ENCODE measurements around the gene ZNF165.
"Not testable (repeated sequence)": the region's sequence is repeated elsewhere in the genome, so short reads cannot be mapped to it uniquely, and the experiment has no call there.

Gene ZNF165

DNA sequence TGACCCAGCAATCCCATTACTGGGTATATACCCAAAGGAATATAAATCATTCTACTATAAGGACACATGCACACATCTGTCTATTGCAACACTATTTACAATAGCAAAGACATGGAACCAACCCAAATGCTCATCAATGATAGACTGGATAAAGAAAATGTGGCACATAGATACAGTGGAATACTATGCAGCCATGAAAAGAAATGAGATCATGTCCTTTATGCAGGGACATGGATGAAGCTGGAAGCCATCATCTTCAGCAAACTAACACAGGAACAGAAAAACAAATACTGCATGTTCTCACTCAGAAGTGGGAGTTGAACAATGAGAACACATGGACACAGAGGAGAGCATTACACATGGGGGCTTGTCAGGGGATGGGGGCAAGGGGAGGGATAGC, 22.3 kb downstream of the ZNF165 start:
- H3K27me3 ChIP-seq (ENCODE audit: insufficient read depth, low read length), result not testable (repeated sequence)

GRCh38 chr6:28104392-28105244, 24.2 kb downstream of the ZNF165 start:
- no peaks in the 10 kb centered on the region for H3K36me3 ChIP-seq (ENCODE audit: insufficient read depth, low read length)
- peak overlapping the region; percentile 94 for H2AFZ ChIP-seq (ENCODE audit: low read depth, low read length)
- peaks cover 2% of the 10 kb centered on the region for H3K4me1 ChIP-seq (ENCODE audit: insufficient read depth, low read length)
- no peaks in the 10 kb centered on the region for H3K9me3 ChIP-seq (ENCODE audit: low read length)
- H3K4me3 ChIP-seq (ENCODE audit: low read length), result peak overlapping the region; percentile 72
- H3K27me3 ChIP-seq (ENCODE audit: insufficient read depth, low read length), result no peaks in the 10 kb centered on the region

More for the DNA sequence above, 22.3 kb downstream of the ZNF165 start:
- H3K4me3 ChIP-seq (ENCODE audit: low read length); H3K36me3 ChIP-seq (ENCODE audit: insufficient read depth, low read length); H3K4me1 ChIP-seq (ENCODE audit: insufficient read depth, low read length); H3K9me3 ChIP-seq (ENCODE audit: low read length); H2AFZ ChIP-seq (ENCODE audit: low read depth, low read length): not testable (repeated sequence)

DNA sequence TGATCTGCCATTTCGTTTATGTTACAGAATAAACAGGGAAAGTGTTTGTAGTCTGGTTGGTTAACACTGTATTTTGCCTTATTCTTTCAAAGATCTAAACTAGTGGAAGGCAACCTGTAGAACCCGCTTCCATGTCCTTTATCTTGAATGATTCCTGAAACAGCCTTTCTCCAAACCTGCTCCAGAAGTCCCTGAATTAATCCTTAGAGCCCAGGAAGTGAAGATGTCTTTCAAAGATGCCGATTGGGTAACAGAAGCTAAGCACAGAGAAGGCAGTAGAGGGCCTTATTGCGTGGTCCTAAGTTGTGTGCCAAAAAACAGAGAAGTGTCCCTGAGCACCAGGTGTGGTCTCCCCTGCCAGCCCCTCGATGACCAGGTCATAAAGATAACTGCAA, 24.9 kb downstream of the ZNF165 start:
- peak overlapping the region; percentile 94 for H2AFZ ChIP-seq (ENCODE audit: low read depth, low read length)

DNA sequence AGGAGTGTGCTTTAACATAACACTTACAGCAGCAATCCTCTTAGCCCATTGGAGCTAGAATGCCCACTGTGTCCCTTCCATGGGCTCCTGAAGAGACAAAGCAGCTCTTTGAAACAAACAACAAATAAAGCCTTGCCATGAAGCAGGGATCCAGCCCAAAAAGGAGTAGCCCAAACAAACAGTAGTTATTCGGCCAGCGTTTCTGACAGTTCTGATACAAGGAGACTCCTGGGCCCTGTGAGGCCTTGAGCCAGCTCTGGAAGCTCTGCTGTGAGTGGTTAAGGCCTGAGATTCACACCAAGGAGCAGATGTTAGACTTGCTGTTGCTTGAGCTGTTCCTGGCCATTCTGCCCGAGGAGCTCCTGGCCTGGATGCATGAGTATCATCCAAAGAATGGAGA, 27.1 kb downstream of the ZNF165 start:
- Histone ChIP-seq H2AFZ (ENCODE audit: low read depth, low read length) (no peak overlapping the region), H3K4me3 (ENCODE audit: low read length) (no peak overlapping the region), H3K4me1 (ENCODE audit: insufficient read depth, low read length) (peaks cover 2% of the 10 kb centered on the region), H3K27me3 (ENCODE audit: insufficient read depth, low read length) (no peaks in the 10 kb centered on the region), H3K9me3 (ENCODE audit: low read length) (no peaks in the 10 kb centered on the region), H3K36me3 (ENCODE audit: insufficient read depth, low read length) (no peaks in the 10 kb centered on the region)

More for the DNA sequence above, 24.9 kb downstream of the ZNF165 start:
- Histone ChIP-seq H3K4me3 (ENCODE audit: low read length) (peak overlapping the region; percentile 72), H3K27me3 (ENCODE audit: insufficient read depth, low read length) (no peaks in the 10 kb centered on the region), H3K4me1 (ENCODE audit: insufficient read depth, low read length) (peaks cover 2% of the 10 kb centered on the region), H3K36me3 (ENCODE audit: insufficient read depth, low read length) (no peaks in the 10 kb centered on the region), H3K9me3 (ENCODE audit: low read length) (no peaks in the 10 kb centered on the region)

DNA sequence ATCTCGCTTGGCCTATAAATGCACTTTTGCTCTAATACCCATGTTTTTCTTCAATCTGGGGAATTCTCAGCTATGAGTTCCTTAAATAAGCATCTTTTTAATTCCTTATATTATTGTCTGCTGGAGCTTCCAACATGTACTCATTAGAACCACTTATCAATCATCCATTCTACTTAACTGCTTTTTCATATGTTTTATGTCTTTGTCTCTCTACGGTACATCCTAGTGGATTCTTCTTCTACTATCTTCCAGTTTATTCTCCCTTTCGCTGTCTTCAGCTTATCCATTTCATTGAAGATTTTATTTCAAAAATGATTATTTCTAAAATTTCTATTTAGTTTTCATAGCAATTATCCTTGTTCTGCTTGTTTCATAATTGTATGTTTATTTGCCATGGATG, 31.6 kb downstream of the ZNF165 start:
- H2AFZ ChIP-seq (ENCODE audit: low read depth, low read length), result no peak overlapping the region
- H3K36me3 ChIP-seq (ENCODE audit: insufficient read depth, low read length), result peaks cover 21% of the 10 kb centered on the region
- H3K4me1 ChIP-seq (ENCODE audit: insufficient read depth, low read length), result no peaks in the 10 kb centered on the region
- H3K27me3 ChIP-seq (ENCODE audit: insufficient read depth, low read length), result no peaks in the 10 kb centered on the region
- no peaks in the 10 kb centered on the region for H3K9me3 ChIP-seq (ENCODE audit: low read length)
- no peak overlapping the region for H3K4me3 ChIP-seq (ENCODE audit: low read length)

GRCh38 chr6:28115799-28116198, 35.4 kb downstream of the ZNF165 start:
- Histone ChIP-seq H3K4me1 (ENCODE audit: insufficient read depth, low read length) (no peaks in the 10 kb centered on the region), H3K9me3 (ENCODE audit: low read length) (no peaks in the 10 kb centered on the region), H3K4me3 (ENCODE audit: low read length) (no peak overlapping the region), H2AFZ (ENCODE audit: low read depth, low read length) (no peak overlapping the region), H3K36me3 (ENCODE audit: insufficient read depth, low read length) (peaks cover 54% of the 10 kb centered on the region), H3K27me3 (ENCODE audit: insufficient read depth, low read length) (no peaks in the 10 kb centered on the region)

DNA sequence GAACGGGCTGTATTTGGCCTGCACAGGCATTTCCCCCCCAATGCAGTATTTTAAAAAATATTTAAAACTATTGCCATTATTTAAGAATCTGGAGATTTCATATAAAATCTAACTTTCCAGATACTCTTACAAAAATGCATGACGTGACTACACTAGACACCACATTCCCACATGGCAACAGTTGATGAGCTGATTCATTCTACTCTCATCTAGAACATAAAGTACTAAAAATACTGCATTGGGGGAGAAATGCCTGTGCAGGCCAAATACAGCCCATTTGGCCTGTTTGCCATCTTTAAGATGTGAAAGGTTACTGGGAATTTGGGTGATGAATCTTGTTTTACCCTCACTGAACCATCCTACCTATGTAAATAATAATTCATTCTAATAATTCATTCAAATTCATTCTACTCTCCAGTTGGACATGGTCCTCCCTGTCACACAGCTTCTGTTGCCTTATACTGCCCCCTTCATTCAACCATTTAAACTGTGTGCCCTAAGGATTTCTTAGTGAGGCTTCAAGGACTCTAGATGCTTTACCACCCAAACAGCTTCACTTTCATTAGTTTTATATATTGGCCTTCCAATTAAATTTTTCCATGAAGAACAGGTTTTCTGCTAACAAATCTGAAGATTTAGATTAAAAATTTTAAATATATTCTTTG, 37.1 kb downstream of the ZNF165 start:
- Histone ChIP-seq H2AFZ (ENCODE audit: low read depth, low read length) (no peak overlapping the region), H3K4me1 (ENCODE audit: insufficient read depth, low read length) (no peaks in the 10 kb centered on the region), H3K36me3 (ENCODE audit: insufficient read depth, low read length) (peaks cover 61% of the 10 kb centered on the region), H3K27me3 (ENCODE audit: insufficient read depth, low read length) (no peaks in the 10 kb centered on the region), H3K9me3 (ENCODE audit: low read length) (no peaks in the 10 kb centered on the region), H3K4me3 (ENCODE audit: low read length) (no peak overlapping the region)

- no peaks in the 10 kb centered on the region for H3K9me3 ChIP-seq (ENCODE audit: low read length)
- H2AFZ ChIP-seq (ENCODE audit: low read depth, low read length), result no peak overlapping the region
- no peaks in the 10 kb centered on the region for H3K27me3 ChIP-seq (ENCODE audit: insufficient read depth, low read length)
- no peaks in the 10 kb centered on the region for H3K4me1 ChIP-seq (ENCODE audit: insufficient read depth, low read length)
- no peak overlapping the region for H3K4me3 ChIP-seq (ENCODE audit: low read length)
- peaks cover 67% of the 10 kb centered on the region for H3K36me3 ChIP-seq (ENCODE audit: insufficient read depth, low read length)
Measured at GRCh38 chr6:28118217-28118616, 37.8 kb downstream of the ZNF165 start.

DNA sequence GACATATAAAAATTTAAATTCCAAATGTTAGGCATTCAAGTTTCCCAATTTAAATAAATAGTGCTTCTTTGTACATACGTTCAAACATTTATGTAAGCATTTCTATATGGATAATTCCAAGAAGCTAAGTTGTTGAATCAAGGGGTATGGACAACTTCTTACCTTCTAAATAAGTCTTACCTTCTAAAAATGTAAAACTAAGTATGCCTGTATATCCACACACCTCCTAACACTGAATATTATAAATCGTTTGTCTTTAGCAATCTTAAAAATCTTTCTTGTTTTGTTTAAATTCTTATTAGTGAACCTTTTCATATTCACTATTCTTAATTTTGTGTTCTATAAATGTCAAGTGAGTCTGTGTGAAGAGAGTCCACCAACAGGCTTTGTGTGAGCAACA, 41.5 kb downstream of the ZNF165 start:
- Histone ChIP-seq H2AFZ (ENCODE audit: low read depth, low read length) (no peak overlapping the region), H3K4me3 (ENCODE audit: low read length) (no peak overlapping the region), H3K27me3 (ENCODE audit: insufficient read depth, low read length) (no peaks in the 10 kb centered on the region), H3K4me1 (ENCODE audit: insufficient read depth, low read length) (peaks cover 21% of the 10 kb centered on the region), H3K36me3 (ENCODE audit: insufficient read depth, low read length) (peaks cover 61% of the 10 kb centered on the region), H3K9me3 (ENCODE audit: low read length) (no peaks in the 10 kb centered on the region)

GRCh38 chr6:28122283-28122682, 41.9 kb downstream of the ZNF165 start:
- not testable (repeated sequence) for H2AFZ ChIP-seq (ENCODE audit: low read depth, low read length); H3K9me3 ChIP-seq (ENCODE audit: low read length); H3K27me3 ChIP-seq (ENCODE audit: insufficient read depth, low read length); H3K4me3 ChIP-seq (ENCODE audit: low read length)
- Histone ChIP-seq H3K36me3 (ENCODE audit: insufficient read depth, low read length) (peaks cover 61% of the 10 kb centered on the region), H3K4me1 (ENCODE audit: insufficient read depth, low read length) (peaks cover 21% of the 10 kb centered on the region)

- Histone ChIP-seq H3K4me1 (ENCODE audit: insufficient read depth, low read length) (peaks cover 21% of the 10 kb centered on the region), H3K27me3 (ENCODE audit: insufficient read depth, low read length) (no peaks in the 10 kb centered on the region), H3K36me3 (ENCODE audit: insufficient read depth, low read length) (peaks cover 62% of the 10 kb centered on the region), H2AFZ (ENCODE audit: low read depth, low read length) (peak within 1 kb of the TSS; percentile 94), H3K9me3 (ENCODE audit: low read length) (no peaks in the 10 kb centered on the region), H3K4me3 (ENCODE audit: low read length) (peak within 1 kb of the TSS; percentile 97)
Measured at GRCh38 chr6:28124350-28124970, 44.1 kb downstream of the ZNF165 start, which contains the start of gene ZSCAN16. Gene ZSCAN16, plus strand, starts transcription at chr6:28124609. Its CDS starts 835 bp downstream, at chr6:28125444.

GRCh38 chr6:28124971-28125353, 44.6 kb downstream of the ZNF165 start:
- Histone ChIP-seq H3K9me3 (ENCODE audit: low read length) (no peaks in the 10 kb centered on the region), H3K4me1 (ENCODE audit: insufficient read depth, low read length) (peaks cover 21% of the 10 kb centered on the region), H3K4me3 (ENCODE audit: low read length) (peak overlapping the region; percentile 97), H3K36me3 (ENCODE audit: insufficient read depth, low read length) (peaks cover 65% of the 10 kb centered on the region), H2AFZ (ENCODE audit: low read depth, low read length) (peak overlapping the region; percentile 94), H3K27me3 (ENCODE audit: insufficient read depth, low read length) (no peaks in the 10 kb centered on the region)

- Histone ChIP-seq H3K27me3 (ENCODE audit: insufficient read depth, low read length) (no peaks in the 10 kb centered on the region), H3K4me3 (ENCODE audit: low read length) (peak overlapping the region; percentile 97), H2AFZ (ENCODE audit: low read depth, low read length) (no peak overlapping the region), H3K4me1 (ENCODE audit: insufficient read depth, low read length) (peaks cover 21% of the 10 kb centered on the region), H3K9me3 (ENCODE audit: low read length) (no peaks in the 10 kb centered on the region), H3K36me3 (ENCODE audit: insufficient read depth, low read length) (peaks cover 65% of the 10 kb centered on the region)
Measured at GRCh38 chr6:28125401-28125800, 45.0 kb downstream of the ZNF165 start.

Data from neuron (in vitro differentiated cells).